GM18517 (cell line): ENCODE data around the gene COL20A1.

ENCODE experiments used
- ATAC-seq: cut with Tn5 transposase; IDR thresholded peaks from one replicate; pipeline ENCODE4 v1.9.1; 2021; ENCODE audit warnings: mild to moderate bottlenecking, moderate library complexity; ENCODE audit not compliant: unreplicated experiment

COL20A1 gene

GRCh38 chr20:63347081-63347741 is 54.2 kb downstream of the COL20A1 start:
- ATAC-seq: no peak

GRCh38 chr20:63347950-63348827 is 55.2 kb downstream of the COL20A1 start:
- no peak for ATAC-seq

GRCh38 chr20:63348828-63349515 is 56.0 kb downstream of the COL20A1 start:
- ATAC-seq: no peak

GRCh38 chr20:63349516-63349895 is 56.5 kb downstream of the COL20A1 start:
- ATAC-seq: no peak

GRCh38 chr20:63350196-63350595 is 57.2 kb downstream of the COL20A1 start:
- ATAC-seq: no peak

- ATAC-seq: no peak
Observed at GRCh38 chr20:63350597-63351325, 57.8 kb downstream of the COL20A1 start.

GRCh38 chr20:63351326-63351700 is 58.3 kb downstream of the COL20A1 start:
- no peak for ATAC-seq

GRCh38 chr20:63351811-63352591 is 59.0 kb downstream of the COL20A1 start:
- ATAC-seq: no peak

- ATAC-seq: no peak
Observed at GRCh38 chr20:63352811-63353221, 59.8 kb downstream of the COL20A1 start.

GRCh38 chr20:63354636-63355350 is 61.8 kb downstream of the COL20A1 start:
- ATAC-seq: no peak

GRCh38 chr20:63355781-63356295 is 62.9 kb downstream of the COL20A1 start:
- ATAC-seq: no peak

GRCh38 chr20:63356511-63356910 is 63.5 kb downstream of the COL20A1 start:
- no peak for ATAC-seq

- ATAC-seq: no peak
Observed at GRCh38 chr20:63356931-63357879, 64.2 kb downstream of the COL20A1 start.

- no peak for ATAC-seq
Observed at GRCh38 chr20:63357921-63358905, 65.2 kb downstream of the COL20A1 start.

GRCh38 chr20:63359164-63359934 is 66.4 kb downstream of the COL20A1 start:
- no peak for ATAC-seq
